T-helper 2 cell treated with Interferon-gamma antibody and Interleukin-4, amounts not matched to agents 5 μg/mL and 100 μg/mL, for 36 hours (primary cell): ENCODE data around the gene MRPL1.
"Not testable (repeated sequence)": the region's sequence is repeated elsewhere in the genome, so short reads cannot be mapped to it uniquely, and the experiment has no call there.

Source experiments
- DNase-seq: peaks from one replicate; pipeline ENCODE4 v3.0.0; 2021; ENCODE audit warnings: low spot score
- H3K27ac Mint-ChIP-seq: one replicate; pipeline ENCODE4 v1.8.0; 2021; ENCODE audit warnings: mild to moderate bottlenecking, mixed read lengths
- H3K27me3 Mint-ChIP-seq: one replicate; pipeline ENCODE4 v1.8.0; 2021; ENCODE audit warnings: low read depth, mixed read lengths
- H3K36me3 Mint-ChIP-seq: one replicate; pipeline ENCODE4 v1.8.0; 2021; ENCODE audit warnings: low read depth, mixed read lengths
- H3K4me1 Mint-ChIP-seq: one replicate; pipeline ENCODE4 v1.8.0; 2021; ENCODE audit warnings: low read depth, mixed read lengths
- H3K4me3 Mint-ChIP-seq: one replicate; pipeline ENCODE4 v1.8.0; 2022; ENCODE audit warnings: mild to moderate bottlenecking, moderate library complexity, mixed read lengths
- H3K9me3 Mint-ChIP-seq: one replicate; pipeline ENCODE4 v1.8.0; 2021; ENCODE audit warnings: mixed read lengths

MRPL1 gene

GRCh38 chr4:77913348-77913747, 50.7 kb downstream of the MRPL1 start:
- Mint-ChIP-seq H3K4me1 (no peaks in the 10 kb centered on the region), H3K27ac (no peak overlapping the region), H3K36me3 (peaks cover 28% of the 10 kb centered on the region), H3K9me3 (no peaks in the 10 kb centered on the region), H3K4me3 (no peak overlapping the region), H3K27me3 (no peaks in the 10 kb centered on the region)
- no peak for DNase-seq

- peaks cover 26% of the 10 kb centered on the region for H3K36me3 Mint-ChIP-seq
- H3K4me1 Mint-ChIP-seq: peaks cover 2% of the 10 kb centered on the region
- H3K27ac Mint-ChIP-seq: no peak overlapping the region
- no peak for DNase-seq
- H3K27me3 Mint-ChIP-seq: no peaks in the 10 kb centered on the region
- H3K9me3 Mint-ChIP-seq: no peaks in the 10 kb centered on the region
- H3K4me3 Mint-ChIP-seq: no peak overlapping the region
These were observed 54.4 kb downstream of the MRPL1 start for GRCh38 chr4:77917075-77917474.

GRCh38 chr4:77917601-77918000, 55.0 kb downstream of the MRPL1 start:
- Mint-ChIP-seq H3K36me3 (peaks cover 28% of the 10 kb centered on the region), H3K27me3 (no peaks in the 10 kb centered on the region), H3K4me3 (no peak overlapping the region), H3K9me3 (no peaks in the 10 kb centered on the region), H3K27ac (no peak overlapping the region), H3K4me1 (peaks cover 2% of the 10 kb centered on the region)
- no peak for DNase-seq

- Mint-ChIP-seq H3K27me3 (no peaks in the 10 kb centered on the region), H3K4me3 (no peak overlapping the region), H3K36me3 (peaks cover 36% of the 10 kb centered on the region), H3K9me3 (peaks cover 12% of the 10 kb centered on the region), H3K4me1 (peaks cover 2% of the 10 kb centered on the region), H3K27ac (no peak overlapping the region)
- DNase-seq: no peak
These were observed 57.7 kb downstream of the MRPL1 start for GRCh38 chr4:77920371-77920770.

GRCh38 chr4:77921701-77922100, 59.1 kb downstream of the MRPL1 start:
- Mint-ChIP-seq H3K27me3 (no peaks in the 10 kb centered on the region), H3K4me3 (no peak overlapping the region), H3K36me3 (peaks cover 44% of the 10 kb centered on the region), H3K4me1 (peaks cover 2% of the 10 kb centered on the region), H3K9me3 (peaks cover 22% of the 10 kb centered on the region), H3K27ac (no peak overlapping the region)
- no peak for DNase-seq

GRCh38 chr4:77922158-77923094, 59.8 kb downstream of the MRPL1 start:
- Mint-ChIP-seq H3K4me1 (peaks cover 2% of the 10 kb centered on the region), H3K36me3 (peaks cover 47% of the 10 kb centered on the region), H3K27me3 (no peaks in the 10 kb centered on the region), H3K4me3 (no peak overlapping the region), H3K27ac (no peak overlapping the region), H3K9me3 (peaks cover 25% of the 10 kb centered on the region)
- DNase-seq: no peak

GRCh38 chr4:77927991-77928925, 65.6 kb downstream of the MRPL1 start:
- Mint-ChIP-seq H3K4me3 (no peak overlapping the region), H3K36me3 (peaks cover 32% of the 10 kb centered on the region), H3K27ac (no peak overlapping the region), H3K9me3 (peaks cover 25% of the 10 kb centered on the region), H3K27me3 (no peaks in the 10 kb centered on the region), H3K4me1 (no peaks in the 10 kb centered on the region)
- DNase-seq: no peak

GRCh38 chr4:77930154-77930639, 67.6 kb downstream of the MRPL1 start:
- Mint-ChIP-seq H3K9me3 (peaks cover 15% of the 10 kb centered on the region), H3K4me1 (no peaks in the 10 kb centered on the region), H3K27me3 (no peaks in the 10 kb centered on the region), H3K36me3 (peaks cover 24% of the 10 kb centered on the region), H3K27ac (no peak overlapping the region), H3K4me3 (no peak overlapping the region)
- no peak for DNase-seq

GRCh38 chr4:77930876-77931275, 68.2 kb downstream of the MRPL1 start:
- peaks cover 8% of the 10 kb centered on the region for H3K9me3 Mint-ChIP-seq
- DNase-seq: no peak
- no peak overlapping the region for H3K27ac Mint-ChIP-seq
- H3K36me3 Mint-ChIP-seq: peaks cover 20% of the 10 kb centered on the region
- H3K27me3 Mint-ChIP-seq: no peaks in the 10 kb centered on the region
- H3K4me1 Mint-ChIP-seq: no peaks in the 10 kb centered on the region
- H3K4me3 Mint-ChIP-seq: no peak overlapping the region

GRCh38 chr4:77931452-77932135, 69.0 kb downstream of the MRPL1 start:
- H3K36me3 Mint-ChIP-seq: peaks cover 19% of the 10 kb centered on the region
- no peaks in the 10 kb centered on the region for H3K4me1 Mint-ChIP-seq
- H3K27me3 Mint-ChIP-seq: no peaks in the 10 kb centered on the region
- no peak for DNase-seq
- H3K27ac Mint-ChIP-seq: no peak overlapping the region
- H3K9me3 Mint-ChIP-seq: peaks cover 4% of the 10 kb centered on the region
- no peak overlapping the region for H3K4me3 Mint-ChIP-seq

- H3K27me3 Mint-ChIP-seq: no peaks in the 10 kb centered on the region
- DNase-seq: no peak
- no peak overlapping the region for H3K4me3 Mint-ChIP-seq
- peaks cover 5% of the 10 kb centered on the region for H3K4me1 Mint-ChIP-seq
- peaks cover 26% of the 10 kb centered on the region for H3K9me3 Mint-ChIP-seq
- H3K27ac Mint-ChIP-seq: no peak overlapping the region
- peaks cover 60% of the 10 kb centered on the region for H3K36me3 Mint-ChIP-seq
These were observed 75.9 kb downstream of the MRPL1 start for GRCh38 chr4:77938560-77938959.

GRCh38 chr4:77945929-77946328, 83.3 kb downstream of the MRPL1 start:
- peaks cover 10% of the 10 kb centered on the region for H3K4me1 Mint-ChIP-seq
- H3K4me3 Mint-ChIP-seq, H3K27ac Mint-ChIP-seq, H3K27me3 Mint-ChIP-seq, DNase-seq: not testable (repeated sequence)
- H3K36me3 Mint-ChIP-seq: peaks cover 53% of the 10 kb centered on the region
- peaks cover 39% of the 10 kb centered on the region for H3K9me3 Mint-ChIP-seq

GRCh38 chr4:77950203-77950602, 87.6 kb downstream of the MRPL1 start:
- H3K27me3 Mint-ChIP-seq: no peaks in the 10 kb centered on the region
- H3K36me3 Mint-ChIP-seq: peaks cover 37% of the 10 kb centered on the region
- H3K4me1 Mint-ChIP-seq: peaks cover 3% of the 10 kb centered on the region
- H3K4me3 Mint-ChIP-seq: no peak overlapping the region
- no peak overlapping the region for H3K27ac Mint-ChIP-seq
- no peak for DNase-seq
- peaks cover 6% of the 10 kb centered on the region for H3K9me3 Mint-ChIP-seq
